ENCODE data around the gene HARBI1.

HARBI1 gene

GRCh38 chr11:46633291-46634217 lies 16.5 kb upstream of the HARBI1 start:
- H3K4me1 ChIP-seq (ENCODE audit: control insufficient read depth, insufficient read depth, low read length) = no peaks in the 10 kb centered on the region
- no peak overlapping the region for H3K4me3 ChIP-seq (ENCODE audit: low read length in 2 of 2)
- no peaks in the 10 kb centered on the region for H3K27me3 ChIP-seq (ENCODE audit: control insufficient read depth in 1 of 2, insufficient read depth in 2 of 2, low read length in 2 of 2)
- no peak overlapping the region for H3K9ac ChIP-seq (ENCODE audit: low read length in 2 of 2)
- no peaks in the 10 kb centered on the region for H3K9me3 ChIP-seq (ENCODE audit: control insufficient read depth in 2 of 2, low read length in 2 of 2)
- H3K36me3 ChIP-seq (ENCODE audit: control insufficient read depth in 2 of 2, insufficient read depth in 2 of 2, low read length in 2 of 2) = peaks cover 8 to 14% of the 10 kb centered on the region in 2 donors
- no peak overlapping the region for H3K27ac ChIP-seq (ENCODE audit: low read length)

- H3K4me1 ChIP-seq (ENCODE audit: control insufficient read depth, insufficient read depth, low read length) = no peaks in the 10 kb centered on the region
- H3K36me3 ChIP-seq (ENCODE audit: control insufficient read depth in 2 of 2, insufficient read depth in 2 of 2, low read length in 2 of 2) = peaks cover 8 to 14% of the 10 kb centered on the region in 2 donors
- no peaks in the 10 kb centered on the region for H3K27me3 ChIP-seq (ENCODE audit: control insufficient read depth in 1 of 2, insufficient read depth in 2 of 2, low read length in 2 of 2)
- no peak overlapping the region for H3K27ac ChIP-seq (ENCODE audit: low read length)
- no peak overlapping the region for H3K9ac ChIP-seq (ENCODE audit: low read length in 2 of 2)
- H3K4me3 ChIP-seq (ENCODE audit: low read length in 2 of 2) = no peak overlapping the region
- H3K9me3 ChIP-seq (ENCODE audit: control insufficient read depth in 2 of 2, low read length in 2 of 2) = no peaks in the 10 kb centered on the region
Measured at GRCh38 chr11:46632502-46632901, 15.5 kb upstream of the HARBI1 start.

- H3K9me3 ChIP-seq (ENCODE audit: control insufficient read depth in 2 of 2, low read length in 2 of 2) = no peaks in the 10 kb centered on the region
- no peak overlapping the region for H3K4me3 ChIP-seq (ENCODE audit: low read length in 2 of 2)
- peaks cover 8 to 9% of the 10 kb centered on the region in 2 donors for H3K36me3 ChIP-seq (ENCODE audit: control insufficient read depth in 2 of 2, insufficient read depth in 2 of 2, low read length in 2 of 2)
- no peak overlapping the region for H3K27ac ChIP-seq (ENCODE audit: low read length)
- no peak overlapping the region for H3K9ac ChIP-seq (ENCODE audit: low read length in 2 of 2)
- no peaks in the 10 kb centered on the region for H3K27me3 ChIP-seq (ENCODE audit: control insufficient read depth in 1 of 2, insufficient read depth in 2 of 2, low read length in 2 of 2)
- no peaks in the 10 kb centered on the region for H3K4me1 ChIP-seq (ENCODE audit: control insufficient read depth, insufficient read depth, low read length)
Measured at GRCh38 chr11:46631676-46632075, 14.6 kb upstream of the HARBI1 start.

GRCh38 chr11:46630237-46630636 lies 13.2 kb upstream of the HARBI1 start:
- Histone ChIP-seq H3K27ac (ENCODE audit: low read length) (no peak overlapping the region), H3K27me3 (ENCODE audit: control insufficient read depth in 1 of 2, insufficient read depth in 2 of 2, low read length in 2 of 2) (no peaks in the 10 kb centered on the region), H3K9me3 (ENCODE audit: control insufficient read depth in 2 of 2, low read length in 2 of 2) (no peaks in the 10 kb centered on the region), H3K9ac (ENCODE audit: low read length in 2 of 2) (no peak overlapping the region), H3K4me3 (ENCODE audit: low read length in 2 of 2) (no peak overlapping the region), H3K4me1 (ENCODE audit: control insufficient read depth, insufficient read depth, low read length) (no peaks in the 10 kb centered on the region), H3K36me3 (ENCODE audit: control insufficient read depth in 2 of 2, insufficient read depth in 2 of 2, low read length in 2 of 2) (peaks cover 14 to 15% of the 10 kb centered on the region in 2 donors)

GRCh38 chr11:46628961-46629360 lies 11.9 kb upstream of the HARBI1 start:
- peaks cover 14 to 17% of the 10 kb centered on the region in 2 donors for H3K36me3 ChIP-seq (ENCODE audit: control insufficient read depth in 2 of 2, insufficient read depth in 2 of 2, low read length in 2 of 2)
- no peak overlapping the region for H3K4me3 ChIP-seq (ENCODE audit: low read length in 2 of 2)
- no peaks in the 10 kb centered on the region for H3K27me3 ChIP-seq (ENCODE audit: control insufficient read depth in 1 of 2, insufficient read depth in 2 of 2, low read length in 2 of 2)
- no peaks in the 10 kb centered on the region for H3K4me1 ChIP-seq (ENCODE audit: control insufficient read depth, insufficient read depth, low read length)
- no peaks in the 10 kb centered on the region for H3K9me3 ChIP-seq (ENCODE audit: control insufficient read depth in 2 of 2, low read length in 2 of 2)
- H3K9ac ChIP-seq (ENCODE audit: low read length in 2 of 2) = no peak overlapping the region
- H3K27ac ChIP-seq (ENCODE audit: low read length) = no peak overlapping the region

GRCh38 chr11:46625406-46625805 lies 8.4 kb upstream of the HARBI1 start:
- no peaks in the 10 kb centered on the region for H3K27me3 ChIP-seq (ENCODE audit: control insufficient read depth in 1 of 2, insufficient read depth in 2 of 2, low read length in 2 of 2)
- no peaks in the 10 kb centered on the region for H3K9me3 ChIP-seq (ENCODE audit: control insufficient read depth in 2 of 2, low read length in 2 of 2)
- H3K9ac ChIP-seq (ENCODE audit: low read length in 2 of 2) = no peak overlapping the region
- peaks cover 5 to 21% of the 10 kb centered on the region in 2 donors for H3K36me3 ChIP-seq (ENCODE audit: control insufficient read depth in 2 of 2, insufficient read depth in 2 of 2, low read length in 2 of 2)
- no peaks in the 10 kb centered on the region for H3K4me1 ChIP-seq (ENCODE audit: control insufficient read depth, insufficient read depth, low read length)
- no peak overlapping the region for H3K27ac ChIP-seq (ENCODE audit: low read length)
- no peak overlapping the region for H3K4me3 ChIP-seq (ENCODE audit: low read length in 2 of 2)

- Histone ChIP-seq H3K4me3 (ENCODE audit: low read length in 2 of 2) (peak overlapping the region in 1 of 2 donors; percentile 99), H3K9ac (ENCODE audit: low read length in 2 of 2) (no peak overlapping the region), H3K4me1 (ENCODE audit: control insufficient read depth, insufficient read depth, low read length) (peaks cover 25% of the 10 kb centered on the region), H3K36me3 (ENCODE audit: control insufficient read depth in 2 of 2, insufficient read depth in 2 of 2, low read length in 2 of 2) (peaks cover 0 to 7% of the 10 kb centered on the region in 2 donors), H3K27me3 (ENCODE audit: control insufficient read depth in 1 of 2, insufficient read depth in 2 of 2, low read length in 2 of 2) (no peaks in the 10 kb centered on the region), H3K9me3 (ENCODE audit: control insufficient read depth in 2 of 2, low read length in 2 of 2) (no peaks in the 10 kb centered on the region), H3K27ac (ENCODE audit: low read length) (no peak overlapping the region)
Measured at GRCh38 chr11:46618837-46619236, 1.8 kb upstream of the HARBI1 start.

- H3K4me3 ChIP-seq (ENCODE audit: low read length in 2 of 2) = peak overlapping the region; percentile 94 to 99
- H3K9me3 ChIP-seq (ENCODE audit: control insufficient read depth in 2 of 2, low read length in 2 of 2) = no peaks in the 10 kb centered on the region
- H3K9ac ChIP-seq (ENCODE audit: low read length in 2 of 2) = peak overlapping the region; percentile 80 to 97
- peaks cover 25% of the 10 kb centered on the region for H3K4me1 ChIP-seq (ENCODE audit: control insufficient read depth, insufficient read depth, low read length)
- peaks cover 0 to 7% of the 10 kb centered on the region in 2 donors for H3K36me3 ChIP-seq (ENCODE audit: control insufficient read depth in 2 of 2, insufficient read depth in 2 of 2, low read length in 2 of 2)
- H3K27ac ChIP-seq (ENCODE audit: low read length) = peak overlapping the region; percentile 94
- no peaks in the 10 kb centered on the region for H3K27me3 ChIP-seq (ENCODE audit: control insufficient read depth in 1 of 2, insufficient read depth in 2 of 2, low read length in 2 of 2)
Measured at GRCh38 chr11:46617972-46618314, 916 bp upstream of the HARBI1 start.

GRCh38 chr11:46616551-46617133 lies 385 bp downstream of the HARBI1 start:
- Histone ChIP-seq H3K9ac (ENCODE audit: low read length in 2 of 2) (peak overlapping the region; percentile 80 to 97), H3K27me3 (ENCODE audit: control insufficient read depth in 1 of 2, insufficient read depth in 2 of 2, low read length in 2 of 2) (no peaks in the 10 kb centered on the region), H3K36me3 (ENCODE audit: control insufficient read depth in 2 of 2, insufficient read depth in 2 of 2, low read length in 2 of 2) (peaks cover 0 to 6% of the 10 kb centered on the region in 2 donors), H3K27ac (ENCODE audit: low read length) (peak overlapping the region; percentile 94), H3K4me1 (ENCODE audit: control insufficient read depth, insufficient read depth, low read length) (peaks cover 25% of the 10 kb centered on the region), H3K4me3 (ENCODE audit: low read length in 2 of 2) (peak overlapping the region; percentile 94 to 99), H3K9me3 (ENCODE audit: control insufficient read depth in 2 of 2, low read length in 2 of 2) (no peaks in the 10 kb centered on the region)

- Histone ChIP-seq H3K27me3 (ENCODE audit: control insufficient read depth in 1 of 2, insufficient read depth in 2 of 2, low read length in 2 of 2) (no peaks in the 10 kb centered on the region), H3K27ac (ENCODE audit: low read length) (no peak overlapping the region), H3K9ac (ENCODE audit: low read length in 2 of 2) (no peak overlapping the region), H3K9me3 (ENCODE audit: control insufficient read depth in 2 of 2, low read length in 2 of 2) (no peaks in the 10 kb centered on the region), H3K4me3 (ENCODE audit: low read length in 2 of 2) (no peak overlapping the region), H3K36me3 (ENCODE audit: control insufficient read depth in 2 of 2, insufficient read depth in 2 of 2, low read length in 2 of 2) (peaks cover 0 to 2% of the 10 kb centered on the region in 2 donors), H3K4me1 (ENCODE audit: control insufficient read depth, insufficient read depth, low read length) (peaks cover 25% of the 10 kb centered on the region)
Measured at GRCh38 chr11:46615756-46616155, 1.3 kb downstream of the HARBI1 start.

- H3K9me3 ChIP-seq (ENCODE audit: control insufficient read depth in 2 of 2, low read length in 2 of 2) = no peaks in the 10 kb centered on the region
- no peak overlapping the region for H3K9ac ChIP-seq (ENCODE audit: low read length in 2 of 2)
- no peak overlapping the region for H3K27ac ChIP-seq (ENCODE audit: low read length)
- no peak overlapping the region for H3K4me3 ChIP-seq (ENCODE audit: low read length in 2 of 2)
- no peaks in the 10 kb centered on the region for H3K27me3 ChIP-seq (ENCODE audit: control insufficient read depth in 1 of 2, insufficient read depth in 2 of 2, low read length in 2 of 2)
- H3K36me3 ChIP-seq (ENCODE audit: control insufficient read depth in 2 of 2, insufficient read depth in 2 of 2, low read length in 2 of 2) = no peaks in the 10 kb centered on the region
- peaks cover 9% of the 10 kb centered on the region for H3K4me1 ChIP-seq (ENCODE audit: control insufficient read depth, insufficient read depth, low read length)
Measured at GRCh38 chr11:46612326-46612725, 4.7 kb downstream of the HARBI1 start.

Data from stomach smooth muscle (tissue), 2 donors.